PC-3 (cell line): ENCODE data around the gene RXRA.

Experiments used
- EZH2 ChIP-seq: fragments of 300-600 bp; sonication (generic); IDR thresholded peaks from one replicate; pipeline ENCODE4 v1.6.1; 2017; ENCODE audit warnings: antibody characterized with exemption, mild to moderate bottlenecking, low read length; ENCODE audit not compliant: unreplicated experiment
- TF ChIP-seq, protein P1 (sequence below): fragments of 300-600 bp; sonication (generic); conservative IDR thresholded peaks from 2 replicates; pipeline ENCODE4 v1.5.1; 2017; ENCODE audit warnings: antibody characterized with exemption, low read depth, mild to moderate bottlenecking, low read length

DNA sequence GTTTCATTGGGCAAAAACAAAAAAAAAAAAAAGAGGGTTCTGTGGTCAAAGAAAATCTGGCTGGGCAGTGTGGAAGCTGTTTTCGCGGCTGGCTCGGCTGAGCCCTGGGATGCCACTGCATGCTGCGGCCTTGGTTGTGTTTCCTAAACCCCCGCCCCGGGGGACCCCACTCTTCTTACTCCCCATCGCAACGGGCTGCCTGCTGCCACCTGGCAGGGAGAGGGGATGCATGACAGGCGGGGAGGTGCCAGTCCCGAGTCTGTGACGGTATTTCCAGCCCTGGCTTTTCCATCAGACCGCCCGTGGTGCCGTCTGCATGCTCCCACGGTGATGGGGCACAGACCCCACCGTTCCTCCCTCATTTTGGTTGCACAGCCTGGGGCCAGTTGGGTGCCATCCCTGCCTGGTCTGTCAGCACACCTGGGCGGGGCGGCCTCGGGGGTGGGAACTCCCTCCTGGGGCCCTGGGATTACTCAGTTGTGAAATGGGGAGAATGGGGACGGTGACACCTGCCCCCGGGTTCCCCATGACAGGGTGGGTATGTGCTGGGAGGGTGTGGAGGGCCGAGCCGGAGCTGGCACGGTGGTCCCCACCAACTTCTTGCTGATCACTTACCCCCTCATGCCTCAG is 101.0 kb downstream of the RXRA start:
- TF ChIP-seq, protein P1, sequence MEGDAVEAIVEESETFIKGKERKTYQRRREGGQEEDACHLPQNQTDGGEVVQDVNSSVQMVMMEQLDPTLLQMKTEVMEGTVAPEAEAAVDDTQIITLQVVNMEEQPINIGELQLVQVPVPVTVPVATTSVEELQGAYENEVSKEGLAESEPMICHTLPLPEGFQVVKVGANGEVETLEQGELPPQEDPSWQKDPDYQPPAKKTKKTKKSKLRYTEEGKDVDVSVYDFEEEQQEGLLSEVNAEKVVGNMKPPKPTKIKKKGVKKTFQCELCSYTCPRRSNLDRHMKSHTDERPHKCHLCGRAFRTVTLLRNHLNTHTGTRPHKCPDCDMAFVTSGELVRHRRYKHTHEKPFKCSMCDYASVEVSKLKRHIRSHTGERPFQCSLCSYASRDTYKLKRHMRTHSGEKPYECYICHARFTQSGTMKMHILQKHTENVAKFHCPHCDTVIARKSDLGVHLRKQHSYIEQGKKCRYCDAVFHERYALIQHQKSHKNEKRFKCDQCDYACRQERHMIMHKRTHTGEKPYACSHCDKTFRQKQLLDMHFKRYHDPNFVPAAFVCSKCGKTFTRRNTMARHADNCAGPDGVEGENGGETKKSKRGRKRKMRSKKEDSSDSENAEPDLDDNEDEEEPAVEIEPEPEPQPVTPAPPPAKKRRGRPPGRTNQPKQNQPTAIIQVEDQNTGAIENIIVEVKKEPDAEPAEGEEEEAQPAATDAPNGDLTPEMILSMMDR, result no peak
- TF ChIP-seq EZH2, result no peak
